ENCODE results near the gene F2R. TPM values are rescaled to one million over a fixed set of nuclear protein-coding genes. Genes with fewer than 3 reads are reported as not detected.

F2R gene
- total and polyA plus RNA-seq, 2 experiments from 2014 or later: 15.0 to 26.0 TPM

GRCh38 chr5:76754668-76755078 lies 38.7 kb downstream of the F2R start:
- Histone ChIP-seq H3K9me2 (ENCODE audit: insufficient read depth) (0 out of 2 replicates have a peak, but pooled peaks cover 3% of the 10 kb centered on the region), H3K36me3 (ENCODE audit: insufficient read depth) (no peaks in the 10 kb centered on the region), H3K4me3 (no peak overlapping the region), H2AFZ (0 out of 2 replicates have a peak overlapping the region, but pooled peaks have one; percentile 30), H3K4me1 (ENCODE audit: insufficient read depth) (no peaks in the 10 kb centered on the region), H3K27me3 (ENCODE audit: insufficient read depth) (no peaks in the 10 kb centered on the region), H3K4me2 (no peak overlapping the region), H4K20me1 (replicated peaks; ENCODE audit: insufficient read depth) (no peaks in the 10 kb centered on the region), H3K79me2 (replicated peaks; ENCODE audit: insufficient read depth) (no peaks in the 10 kb centered on the region), H3F3A (replicated peaks; ENCODE audit: low read depth) (no peaks in the 10 kb centered on the region), H3K27ac (ENCODE audit: low read depth) (no peak overlapping the region)
- Mint-ChIP-seq H3K4me3 (no peak overlapping the region), H3K4me1 (no peaks in the 10 kb centered on the region), H3K27ac (no peak overlapping the region), H3K9me3 (no peaks in the 10 kb centered on the region), H3K36me3 (ENCODE audit: low read depth) (no peaks in the 10 kb centered on the region), H3K27me3 (ENCODE audit: insufficient read depth, low read depth, poor library complexity) (peaks cover 2% of the 10 kb centered on the region)
- no peak for TF ChIP-seq EZH2 (IDR thresholded peaks at IDR 0.05; ENCODE audit: low read depth, unreplicated experiment)
- no peak for TF ChIP-seq POLR2AphosphoS5 (IDR thresholded peaks at IDR 0.05; ENCODE audit: low read depth)
- TF ChIP-seq EZH2phosphoT487 (IDR thresholded peaks at IDR 0.05; ENCODE audit: unreplicated experiment): no peak
- TF ChIP-seq ZNF331 (CRISPR knock-in tag; IDR thresholded peaks at IDR 0.05; ENCODE audit: low read depth): no peak
- no peak for TF ChIP-seq REST (IDR thresholded peaks at IDR 0.05; ENCODE audit: unreplicated experiment)
- no peak for TF ChIP-seq NANOG (IDR thresholded peaks at IDR 0.05; ENCODE audit: borderline replicate concordance)
- TF ChIP-seq ZNF462 (CRISPR knock-in tag; IDR thresholded peaks at IDR 0.05): no peak
- TF ChIP-seq ETS1 (IDR thresholded peaks at IDR 0.05): no peak
- no peak for TF ChIP-seq STAT1 (IDR thresholded peaks at IDR 0.05; ENCODE audit: unreplicated experiment)
- ATAC-seq (no peak), DNase-seq (ENCODE audit: low spot score) (no peak)
